HS-5 (cell line): ENCODE data around the gene BOD1L1.

Source experiments
- DNase-seq: peaks from one replicate; pipeline ENCODE4 v3.0.0-alpha.2; 2012; ENCODE audit warnings: low read depth

BOD1L1 gene

DNA sequence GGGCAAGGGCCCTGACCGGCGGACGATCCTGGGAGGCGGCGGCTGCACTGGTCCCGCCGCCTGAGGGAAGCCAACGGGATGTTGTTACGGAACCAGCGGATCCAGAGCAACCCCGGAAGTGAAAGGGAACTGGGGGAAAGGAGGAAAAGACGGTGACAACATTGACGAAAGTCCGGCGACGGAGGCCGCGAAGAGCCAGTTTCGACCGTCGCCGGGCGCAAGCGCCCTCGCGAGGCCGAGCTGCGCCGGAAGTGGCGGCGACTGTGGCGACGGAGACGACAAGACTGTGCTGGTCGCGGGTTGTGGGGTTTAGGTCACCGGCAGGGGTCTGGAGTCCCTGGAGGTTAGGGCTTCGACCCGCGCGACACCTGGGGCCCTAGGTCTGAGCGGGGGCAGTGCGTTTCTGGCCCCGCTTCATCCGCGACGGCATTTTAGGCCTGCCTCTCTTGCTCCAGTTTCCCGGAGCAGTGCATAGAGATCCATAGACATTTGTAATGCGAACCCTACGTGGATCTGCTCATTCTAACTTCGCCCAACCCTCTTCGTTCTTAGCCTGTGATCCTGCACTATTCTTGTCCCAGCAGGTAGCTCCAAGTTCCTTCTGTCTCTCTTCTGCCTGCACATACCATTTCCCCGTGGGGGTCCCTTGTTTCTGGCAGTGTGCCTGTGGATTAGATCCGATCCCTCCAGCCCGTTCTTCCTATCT, at the start of gene BOD1L1:
BOD1L1 (minus strand) TSS at position 120 of the 706 bp plus-strand sequence. CDS start 138 bp downstream, outside the sequence.
- peak; percentile 74 for DNase-seq

DNA sequence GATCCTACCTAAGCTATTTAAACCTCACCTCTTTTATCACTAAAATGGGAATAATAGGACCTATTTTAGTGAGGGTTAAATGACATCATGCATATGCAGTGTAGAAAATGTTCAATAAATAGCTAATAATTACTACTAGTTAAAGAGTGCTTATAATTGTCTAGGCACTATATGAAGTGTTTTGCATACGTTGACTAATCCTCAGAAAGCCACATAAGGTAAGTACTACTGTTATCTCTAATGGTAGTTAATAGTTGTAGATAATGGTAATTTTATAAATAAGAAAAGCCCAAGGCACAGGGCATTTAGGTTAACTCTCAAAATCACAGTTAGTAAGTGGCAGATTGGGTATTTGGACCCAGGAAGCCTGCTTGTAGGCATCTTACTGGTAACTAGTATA, 47.4 kb upstream of the BOD1L1 start:
- no peak for DNase-seq

DNA sequence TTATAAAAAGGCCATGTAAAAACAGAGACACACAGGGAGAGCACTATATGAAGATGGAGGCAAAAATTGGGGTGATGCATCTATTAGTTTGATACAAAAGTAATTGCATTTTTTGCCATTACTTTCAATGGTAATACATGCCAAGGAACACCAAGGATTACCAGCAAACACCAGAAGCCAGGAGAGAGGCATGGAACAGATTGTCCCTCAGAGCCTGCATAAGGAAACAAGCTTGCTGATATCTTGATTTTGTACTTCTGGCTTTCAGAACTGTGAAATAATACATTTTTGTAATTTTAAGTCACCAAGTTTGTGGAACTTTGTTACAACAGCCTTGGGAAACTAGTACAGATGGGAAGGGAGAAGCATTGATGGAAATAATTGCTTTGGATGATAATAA, 45.6 kb upstream of the BOD1L1 start:
- DNase-seq: no peak

DNA sequence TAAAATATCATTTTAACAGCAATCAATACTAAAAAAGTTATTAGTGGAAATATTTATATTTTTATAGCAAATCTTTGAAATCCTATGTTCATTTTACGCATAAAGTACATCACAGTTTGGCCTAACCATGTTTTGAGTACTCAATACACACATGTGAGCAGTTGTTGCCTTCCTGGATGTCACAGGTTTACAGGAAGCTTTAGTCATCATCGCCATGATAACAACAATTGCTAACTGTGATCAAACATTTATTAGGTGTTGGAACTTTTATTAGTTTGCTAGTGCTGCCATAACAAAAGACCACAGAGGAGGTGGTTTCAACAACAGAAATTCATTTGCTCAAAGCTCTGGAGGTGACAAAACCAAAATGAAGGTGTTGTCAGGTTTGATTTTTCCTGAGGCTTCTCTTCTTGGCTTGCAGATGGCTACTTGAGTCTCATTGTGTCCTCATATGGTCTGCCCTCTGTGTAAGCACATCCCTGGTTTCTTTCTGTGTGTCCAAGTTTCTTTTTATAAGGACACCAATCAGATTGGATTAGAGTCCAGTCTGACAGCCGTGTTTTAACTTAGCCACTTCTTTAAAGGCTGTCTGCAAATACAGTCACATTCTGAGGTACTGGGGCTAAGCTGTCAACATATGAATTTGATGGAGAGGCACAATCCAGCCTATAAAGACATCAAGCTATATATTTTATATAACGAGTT, 43.1 kb upstream of the BOD1L1 start:
- DNase-seq: no peak

DNA sequence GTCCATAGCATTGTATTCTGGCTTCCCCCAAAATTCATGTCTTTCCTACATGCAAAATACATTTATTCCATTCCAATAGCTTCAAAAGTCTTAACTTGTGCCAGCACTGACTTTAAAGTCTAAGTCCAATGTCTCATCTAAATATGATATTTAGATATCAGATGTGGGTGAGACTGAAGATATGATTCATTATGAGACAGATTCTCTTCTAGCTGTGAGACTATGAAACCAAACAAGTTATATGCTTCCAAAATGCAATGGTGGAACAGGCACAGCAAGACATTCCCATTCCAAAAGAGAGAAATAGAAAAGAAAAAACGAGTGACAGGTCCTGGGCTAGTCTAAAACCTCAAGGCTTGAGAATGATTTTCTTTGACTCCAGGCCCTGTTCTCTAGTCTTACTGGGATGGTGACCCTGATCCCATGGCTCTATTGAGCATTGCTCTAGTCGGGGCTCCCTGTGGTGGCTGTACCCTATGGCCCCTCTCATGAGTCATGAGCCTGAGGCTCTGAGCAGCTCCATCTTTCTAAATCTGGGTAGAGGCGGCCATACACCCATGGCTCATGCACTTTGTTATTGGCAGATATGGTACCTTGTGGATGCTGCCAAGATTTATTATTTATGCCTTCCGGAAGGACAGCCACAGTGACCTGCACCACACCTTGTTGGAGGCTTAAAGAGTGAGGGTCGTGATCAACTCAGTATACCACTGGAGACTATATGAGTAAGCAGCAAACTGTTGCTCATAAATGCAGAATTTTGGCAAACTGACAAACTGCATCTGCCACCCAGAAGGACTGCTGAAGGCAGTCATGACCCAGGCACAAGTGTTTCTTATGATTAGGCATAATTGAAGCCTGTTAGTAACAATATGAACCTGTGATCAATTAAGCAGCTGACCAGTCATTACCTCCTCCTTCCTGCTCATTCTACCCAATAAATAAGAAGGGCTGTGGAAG, 38.5 kb upstream of the BOD1L1 start:
- no peak for DNase-seq

DNA sequence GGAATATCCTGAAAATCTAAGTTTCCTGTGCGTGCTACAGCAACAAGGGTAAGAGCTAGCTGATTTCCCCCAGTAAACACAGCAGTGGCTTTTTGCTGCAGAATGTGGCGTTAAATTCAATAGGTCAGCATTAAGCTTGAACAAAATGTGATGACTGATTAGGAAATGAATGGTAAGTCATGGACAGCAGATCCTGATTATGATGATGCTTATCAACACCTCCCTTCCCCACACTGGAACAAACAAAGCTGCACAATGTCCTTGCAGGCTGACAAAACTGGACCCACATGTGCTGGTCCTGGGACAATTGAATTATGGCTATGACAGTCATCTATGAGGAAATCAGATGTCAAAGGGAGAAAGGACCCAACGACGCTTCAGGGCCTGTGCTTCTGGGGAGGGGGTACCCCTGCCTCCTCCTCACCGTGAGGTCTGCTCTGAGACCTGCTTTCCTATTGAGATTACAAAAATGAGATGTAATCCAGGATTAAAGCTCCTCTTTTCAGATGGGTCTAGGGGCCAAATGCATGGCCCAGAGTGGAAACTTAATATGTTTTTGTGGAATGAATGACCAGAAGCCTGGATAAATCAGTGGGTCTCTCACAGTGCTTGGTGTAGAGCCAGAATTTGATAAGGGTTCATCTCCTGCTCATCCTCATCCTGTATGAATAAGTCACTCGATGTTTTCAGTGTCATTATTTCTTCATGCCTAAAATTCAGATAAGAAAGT, 32.0 kb upstream of the BOD1L1 start:
- DNase-seq: no peak

DNA sequence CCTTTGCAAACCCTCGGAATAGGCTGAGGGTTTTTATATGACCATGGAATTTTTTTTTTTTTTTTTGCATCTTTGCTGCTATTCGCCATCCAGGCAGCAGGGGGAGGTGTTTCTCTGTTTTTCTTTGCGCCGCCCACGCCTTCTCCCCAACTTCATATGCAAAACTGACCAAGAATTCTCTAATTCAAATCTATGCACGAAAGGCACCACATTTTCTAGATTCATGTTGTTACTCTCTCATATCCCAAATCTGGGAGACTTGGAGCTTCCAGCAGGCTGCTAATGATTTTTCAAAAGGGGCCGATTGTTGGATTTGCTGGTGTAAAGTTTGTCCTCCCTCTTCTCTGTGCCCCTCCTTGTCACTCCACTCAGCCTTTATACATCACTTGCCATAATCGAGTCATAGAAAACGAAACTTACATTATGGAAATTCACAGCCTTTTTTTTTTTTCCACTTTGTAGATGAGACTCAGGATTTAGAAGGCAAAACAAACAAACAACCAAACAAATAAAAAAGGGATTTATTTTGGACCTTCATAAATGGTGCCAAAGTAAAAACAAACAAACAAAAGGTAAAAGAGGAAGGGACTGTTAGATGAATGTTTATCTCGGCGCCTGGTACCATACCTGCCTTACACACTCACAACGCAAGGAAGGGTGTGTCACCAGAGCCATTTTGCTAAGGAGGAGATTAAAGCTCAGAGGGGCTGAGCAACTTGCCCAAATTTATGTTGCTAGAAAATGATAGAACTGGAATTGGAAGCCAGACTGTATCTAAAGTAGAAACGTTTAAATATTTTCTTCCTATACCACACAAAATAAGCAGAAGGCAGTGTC, 29.3 kb upstream of the BOD1L1 start:
- peak; percentile 47 for DNase-seq

DNA sequence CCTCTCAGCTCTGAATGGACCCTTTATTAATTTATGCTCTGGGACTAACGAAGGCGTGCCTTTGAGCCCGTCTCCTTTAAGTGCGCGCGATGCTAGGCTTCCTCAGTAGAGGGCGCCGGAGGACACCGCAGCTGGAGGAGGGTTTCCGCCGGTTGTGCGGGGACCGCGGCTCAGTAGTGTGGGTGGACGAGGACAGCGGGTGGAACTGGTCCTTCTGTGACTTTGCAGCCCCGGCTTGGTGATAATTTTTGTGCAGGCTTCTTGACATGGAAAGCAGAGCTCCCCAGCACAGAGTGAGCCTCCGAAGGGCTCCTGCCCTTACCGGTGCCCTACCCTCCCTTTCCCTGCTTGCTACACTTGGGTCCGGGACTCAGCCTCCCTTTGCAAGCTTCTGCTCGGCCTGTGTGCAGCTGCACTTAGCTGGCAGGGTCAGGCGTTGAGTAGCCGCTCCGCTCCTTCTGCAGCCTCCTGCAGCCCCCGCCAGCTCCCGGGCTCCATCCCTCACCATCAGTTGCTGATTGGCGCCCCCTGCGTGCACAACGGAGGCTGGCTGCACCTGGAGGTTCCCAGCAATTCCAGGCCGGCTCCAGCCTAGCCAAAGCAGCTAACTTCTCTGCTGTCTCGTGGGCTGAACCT, 26.8 kb upstream of the BOD1L1 start:
- DNase-seq: no peak

DNA sequence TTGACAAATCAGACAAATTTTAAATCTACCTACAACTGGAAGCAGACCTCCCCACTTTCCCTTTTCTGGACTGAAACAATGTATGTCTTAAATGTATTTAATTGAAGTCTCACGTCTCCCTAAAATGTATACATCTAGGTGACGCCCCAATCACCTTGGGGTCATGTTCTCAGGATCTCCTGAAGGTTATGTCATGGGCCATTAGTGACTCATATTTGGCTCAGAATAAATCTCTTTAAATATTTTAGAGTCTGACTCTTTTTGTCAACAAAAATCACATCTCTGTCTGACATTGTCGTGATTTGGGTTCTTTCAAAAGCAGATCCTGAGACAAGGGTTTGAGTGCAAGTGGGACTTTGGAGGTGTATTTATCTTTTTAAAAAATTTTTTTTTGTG, 26.2 kb upstream of the BOD1L1 start:
- DNase-seq: no peak

DNA sequence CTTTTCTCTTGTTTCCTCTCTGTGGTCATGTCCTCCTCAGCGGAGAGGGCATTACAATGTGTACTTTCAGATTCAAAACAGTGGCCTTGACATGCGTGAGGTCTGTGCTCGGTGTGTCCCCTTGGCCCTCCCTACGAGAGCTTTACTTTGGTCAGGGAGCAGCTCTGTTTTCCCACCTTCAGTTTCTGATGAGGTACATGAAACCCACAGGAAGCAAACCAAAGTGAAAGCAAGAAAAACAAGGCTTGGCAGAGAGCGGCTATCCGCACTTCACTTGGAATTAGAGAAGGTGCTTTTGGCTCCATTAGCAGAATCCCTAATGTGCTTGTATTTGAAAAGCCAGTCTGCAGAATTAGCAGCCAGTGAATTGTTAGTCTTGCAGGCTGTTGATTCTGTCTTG, 19.5 kb upstream of the BOD1L1 start:
- DNase-seq: no peak

DNA sequence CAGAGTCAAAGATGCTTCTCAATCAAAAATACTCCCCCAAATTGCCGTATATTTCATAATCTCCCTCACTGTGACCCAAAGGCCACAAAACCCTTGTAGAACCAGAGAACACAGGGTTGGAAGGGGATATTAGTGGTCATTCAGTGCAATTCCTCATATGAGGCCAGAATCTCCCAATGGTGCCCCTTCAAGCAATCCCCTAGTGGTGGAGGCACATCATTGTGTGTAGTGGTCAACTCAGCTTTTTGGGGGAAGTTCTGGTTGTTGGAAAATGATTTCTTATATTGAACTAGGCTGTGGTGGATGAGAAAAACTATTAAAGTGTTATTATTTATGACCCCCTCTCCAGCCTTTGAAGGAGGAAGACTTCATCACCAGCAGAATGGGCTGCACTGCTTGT, 17.6 kb upstream of the BOD1L1 start:
- no peak for DNase-seq

DNA sequence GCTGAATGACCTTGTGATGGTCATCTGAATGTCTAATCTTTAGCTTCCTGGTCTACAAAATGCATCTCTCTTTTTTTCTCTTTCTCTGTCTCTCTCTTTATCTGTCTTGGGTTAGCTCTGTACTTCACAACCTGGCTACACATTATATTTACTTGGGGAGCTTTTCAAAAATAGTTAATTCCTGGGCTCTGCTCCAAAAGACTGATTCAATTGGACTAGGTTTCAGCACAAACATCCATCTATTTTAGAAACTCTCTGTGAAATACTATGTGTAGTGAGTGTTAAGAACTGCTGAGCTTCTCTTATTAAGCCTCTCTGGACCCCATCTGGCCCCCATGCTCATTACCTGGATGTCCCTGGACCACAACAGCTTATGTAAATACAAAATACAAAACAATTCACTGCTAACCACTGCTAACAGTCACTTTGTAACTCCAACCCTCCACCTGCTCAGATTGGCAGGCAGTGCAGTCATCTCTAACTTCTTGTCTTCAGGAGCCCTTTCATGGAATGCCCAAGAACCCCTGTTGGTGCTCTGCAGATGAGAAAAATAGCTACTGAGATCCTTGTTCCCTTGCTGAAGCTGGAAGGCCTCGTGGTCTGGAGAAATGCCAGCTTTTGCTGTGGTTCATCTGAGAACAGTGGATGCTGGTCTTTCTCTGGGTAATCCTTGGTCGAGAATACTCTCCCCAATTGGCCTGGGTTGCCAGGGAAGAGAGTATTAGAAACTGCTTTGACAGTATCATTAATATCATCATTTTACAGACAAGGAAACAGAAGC, 14.8 kb upstream of the BOD1L1 start:
- no peak for DNase-seq

DNA sequence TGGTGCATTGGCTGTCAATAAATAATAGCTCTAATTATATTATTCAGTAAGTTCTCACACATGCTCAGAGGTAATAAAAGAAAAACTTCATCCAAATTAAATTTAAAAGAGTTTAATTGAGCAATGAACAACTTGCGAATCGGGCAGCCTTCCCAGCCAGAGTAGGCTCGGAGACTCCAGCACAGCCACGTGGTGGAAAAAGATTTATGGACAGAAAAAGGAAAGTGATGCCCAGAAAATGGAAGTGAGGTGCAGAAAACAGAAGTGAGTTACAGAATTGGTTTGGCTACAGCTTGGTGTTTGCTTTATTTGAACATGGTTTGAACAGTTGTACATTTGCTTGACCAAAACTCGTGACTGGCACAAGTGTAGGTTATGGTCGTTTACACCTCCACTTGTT, 13.6 kb upstream of the BOD1L1 start:
- no peak for DNase-seq

DNA sequence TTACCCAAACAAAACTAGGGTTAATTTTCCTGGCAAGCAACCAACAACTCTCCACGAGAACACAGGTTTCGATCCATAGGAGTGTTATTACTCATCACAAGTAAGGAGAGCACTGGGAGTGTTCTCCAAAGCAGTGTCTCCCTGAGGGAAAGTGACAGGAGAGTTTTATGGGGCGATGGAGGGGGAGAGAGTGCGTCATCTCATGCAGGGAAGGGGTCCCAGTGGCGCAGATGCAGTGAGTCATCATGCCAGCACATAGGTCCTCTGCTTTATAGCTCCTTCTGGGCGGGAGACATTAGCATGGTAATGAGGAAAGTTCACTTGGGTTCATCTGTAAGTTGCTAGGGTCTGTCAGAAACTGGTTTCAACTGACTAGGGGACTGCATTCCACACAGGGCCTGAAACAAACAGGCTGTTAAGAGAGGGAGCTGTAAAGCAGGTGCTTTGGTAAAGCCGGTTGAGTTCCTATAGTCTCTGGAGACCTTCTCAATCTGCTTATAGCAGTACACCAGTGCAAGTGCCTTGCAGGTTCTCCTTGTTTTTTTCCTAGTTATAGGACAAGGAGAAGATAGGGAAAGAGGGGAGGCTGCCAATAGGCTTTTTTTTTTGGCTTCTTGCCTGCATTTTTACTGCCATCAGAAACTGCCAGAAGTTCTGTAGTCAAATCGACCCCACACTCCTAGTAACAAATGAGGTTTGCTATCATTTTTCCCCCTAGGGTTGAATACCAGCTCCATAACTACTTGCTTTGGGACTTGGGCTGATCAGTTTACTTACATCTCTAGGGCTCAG, 12.8 kb upstream of the BOD1L1 start:
- DNase-seq: no peak

DNA sequence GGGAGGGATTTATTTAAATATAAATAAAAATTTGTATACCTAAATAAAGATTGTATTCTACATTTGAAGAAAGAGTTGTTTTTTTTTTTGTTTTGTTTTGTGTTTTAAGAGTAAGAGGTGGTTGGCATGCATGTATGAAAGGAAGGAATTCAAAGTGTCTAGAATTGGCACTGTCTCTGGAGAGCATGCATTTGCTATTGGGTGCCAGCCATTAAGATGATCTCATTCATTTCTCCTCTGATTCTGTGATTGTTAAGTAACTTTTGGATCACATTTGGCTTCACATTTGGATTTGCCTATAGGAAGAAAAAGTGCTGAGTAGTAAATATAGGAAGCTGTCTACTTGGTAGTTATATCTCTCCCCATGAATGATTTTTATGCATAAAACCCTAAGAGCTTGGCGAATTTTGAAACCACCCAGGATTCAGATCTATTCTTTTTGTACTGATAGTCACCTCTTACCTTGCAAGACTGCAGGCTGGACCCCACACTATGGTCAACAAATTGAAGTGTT, 7.8 kb upstream of the BOD1L1 start:
- no peak for DNase-seq

DNA sequence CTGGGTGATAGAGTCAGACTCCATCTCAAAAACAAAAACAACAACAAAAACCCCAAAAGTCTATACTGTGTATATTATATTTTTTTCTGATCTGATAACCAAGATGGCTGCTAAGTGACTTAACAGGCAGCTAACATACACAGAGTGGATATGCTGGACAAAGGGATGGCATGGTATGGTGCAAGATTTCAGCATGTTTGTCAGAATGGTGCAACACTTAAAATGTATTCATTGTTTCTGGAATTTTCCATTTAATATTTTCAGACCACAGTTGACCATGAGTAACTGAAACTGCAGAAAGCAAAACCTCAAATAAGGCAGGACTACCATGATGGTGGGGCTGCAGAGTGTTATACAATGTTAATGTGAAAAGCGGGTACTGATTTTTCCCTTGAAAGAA, 6.1 kb upstream of the BOD1L1 start:
- no peak for DNase-seq

DNA sequence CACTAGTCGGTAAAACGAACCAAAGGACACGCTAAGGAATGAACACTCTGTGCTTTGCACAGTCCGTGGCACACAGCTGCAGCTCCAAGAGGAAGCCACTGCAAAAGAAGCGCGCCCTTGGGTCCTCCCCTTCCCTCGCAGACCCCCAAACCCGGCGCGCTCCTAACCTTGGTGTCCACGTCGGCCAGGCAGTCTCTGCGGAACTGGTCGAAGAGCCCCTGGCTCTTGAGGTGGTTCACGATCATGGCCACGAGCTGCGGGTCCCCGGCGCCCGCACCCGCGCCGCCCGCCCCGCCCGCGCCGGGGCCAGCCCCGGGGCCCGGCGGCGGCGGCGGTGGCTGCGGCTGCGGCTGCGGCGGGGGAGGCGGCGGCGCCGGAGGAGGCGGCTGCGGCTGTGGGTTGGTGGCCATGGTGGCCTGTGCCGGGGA, 333 bp downstream of the BOD1L1 start:
- no peak for DNase-seq

DNA sequence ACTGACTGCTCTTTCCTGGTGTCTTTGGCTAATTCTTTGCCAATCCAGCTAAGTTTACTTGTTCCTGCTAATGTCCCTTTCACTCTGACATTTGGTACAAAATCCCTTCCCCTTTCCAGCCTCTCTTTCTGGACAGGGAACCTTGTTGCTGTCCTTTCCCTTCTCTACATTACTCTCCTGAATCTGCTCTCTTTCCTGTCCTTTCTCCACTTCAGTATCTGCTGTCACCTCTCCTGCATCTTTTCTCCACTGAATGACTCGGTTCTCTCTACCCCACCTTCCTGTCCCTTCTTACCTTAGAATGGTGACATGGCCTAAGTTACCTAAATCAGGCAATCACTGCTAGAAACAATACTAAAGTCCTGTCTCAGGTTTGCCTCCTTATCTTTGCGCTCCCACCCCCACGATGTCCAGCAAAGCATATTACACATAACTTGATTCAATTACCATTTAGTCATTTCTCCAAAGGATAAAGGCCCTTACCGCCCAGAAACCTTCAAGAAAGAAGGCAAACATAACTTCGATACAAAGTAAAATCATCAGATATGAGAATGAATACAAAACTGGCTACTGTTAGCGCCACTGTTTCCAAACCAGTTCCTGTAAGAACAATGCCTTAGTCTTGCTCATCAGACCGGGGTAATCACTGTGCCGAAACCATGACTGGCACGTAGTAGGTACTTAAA, 890 bp downstream of the BOD1L1 start:
- no peak for DNase-seq
